ENCODE measurements around the gene DPEP2NB. TPM values are rescaled to one million over a fixed set of nuclear protein-coding genes. Genes with fewer than 3 reads are reported as not detected.

The DPEP2NB gene
- total and polyA plus RNA-seq, 10 of the 15 experiments (the other 5 are each of a cell fraction or from before 2014, with no cell fraction given): not detected

DNA sequence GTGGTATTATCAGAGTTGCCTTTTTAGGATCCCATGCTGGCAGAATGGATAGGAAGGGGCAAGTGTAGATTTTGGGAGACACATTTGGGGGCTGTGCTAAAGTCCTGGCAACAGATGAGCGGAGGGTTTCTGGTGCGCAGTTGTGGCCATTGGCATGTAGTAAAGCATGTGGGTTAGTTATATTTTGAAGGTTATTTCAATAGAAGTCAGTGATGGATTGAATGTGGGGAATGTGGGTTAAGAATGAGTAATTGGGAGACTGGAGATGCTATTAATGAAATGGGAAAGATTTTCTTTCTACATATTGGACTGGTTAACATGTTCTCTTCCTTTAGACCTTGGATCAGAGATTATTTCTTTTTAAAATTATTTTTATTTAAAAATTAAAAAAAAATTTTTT is 17.4 kb upstream of the DPEP2NB start:
- SMC1A ChIA-PET (ENCODE audit: uncharacterized antibody, unreplicated experiment): no interaction called here
- no peak overlapping the region for H3K4me2 ChIP-seq (ENCODE audit: control insufficient read depth, insufficient read depth)
- H3K4me1 ChIP-seq (ENCODE audit: control insufficient read depth, insufficient read depth, low read length): peaks cover 3% of the 10 kb centered on the region
- DNase-seq (ENCODE audit: low read depth, low spot score) (no peak), FAIRE-seq (no peak), ATAC-seq (no peak)
- H3K9ac ChIP-seq (ENCODE audit: control insufficient read depth, insufficient read depth, low read length): no peak overlapping the region
- H3K4me3 ChIP-seq: no peak overlapping the region
- intact Hi-C loops (cut with micrococcal nuclease; ENCODE audit: unreplicated experiment): no loop called here
- WGBS (ENCODE audit: insufficient coverage, insufficient replicate concordance, low lambda C conversion rate, missing lambda C conversion rate): 97% methylated on average over 2 of the region's 2 CpGs
- H4K20me1 ChIP-seq (ENCODE audit: control insufficient read depth, insufficient read depth): no peaks in the 10 kb centered on the region
- no peak overlapping the region for H3K27ac ChIP-seq (ENCODE audit: control insufficient read depth, insufficient read depth)
- BruUV-seq (replicated peaks): no TSS peak
- CTCF ChIA-PET: no interaction called here
- H3K36me3 ChIP-seq (ENCODE audit: control insufficient read depth in 2 of 2, insufficient read depth in 2 of 2, low read length in 1 of 2): no peaks in the 10 kb centered on the region; a peak in 2 of 4 replicates
- no peaks in the 10 kb centered on the region for H3K79me2 ChIP-seq (ENCODE audit: control insufficient read depth, insufficient read depth, low read length)
- TF ChIP-seq NR2C2 (IDR thresholded peaks at IDR 0.05; ENCODE audit: borderline replicate concordance, control insufficient read depth, insufficient read length, low read depth): no peak
- in situ Hi-C loops (cut with MboI): no loop called here
- no peaks in the 10 kb centered on the region for H3K27me3 ChIP-seq (replicated peaks in 1 of 2; ENCODE audit: control insufficient read depth in 2 of 2, insufficient read depth in 2 of 2, low read length in 1 of 2)
- RAD21 ChIA-PET (ENCODE audit: unreplicated experiment): no interaction called here
- H2AFZ ChIP-seq (ENCODE audit: control insufficient read depth, low read depth, low read length): no peak overlapping the region
- POLR2A ChIA-PET: interaction anchor here (0.9 kb wide), 1 partner anchor 11 kb away, joined by 4 read pairs; no protein-coding TSS in a partner anchor
- H3K9me3 ChIP-seq (replicated peaks; ENCODE audit: control insufficient read depth, insufficient read depth, low read length): no peaks in the 10 kb centered on the region

DNA sequence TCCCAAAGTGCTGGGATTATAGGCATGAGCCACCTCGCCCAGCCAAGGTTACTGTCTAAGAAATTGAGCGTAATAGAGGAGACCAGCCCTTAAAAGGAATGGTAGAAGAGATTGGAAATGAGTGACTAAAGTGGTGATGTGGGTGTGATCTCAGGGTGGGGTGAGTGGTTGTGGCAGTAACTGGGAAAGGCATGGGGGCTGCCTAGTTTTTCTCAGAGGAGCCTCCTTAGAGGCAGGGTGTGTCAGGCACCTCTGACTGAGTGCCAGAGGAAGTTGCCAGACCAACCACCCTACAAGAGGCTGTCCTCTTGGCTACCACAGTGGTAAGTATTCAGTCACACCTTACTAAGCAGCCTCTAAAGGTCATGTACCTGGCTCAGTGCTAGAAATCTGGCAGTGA is 16.2 kb upstream of the DPEP2NB start:
- no peak overlapping the region for H2AFZ ChIP-seq (ENCODE audit: control insufficient read depth, low read depth, low read length)
- no peak overlapping the region for H3K9ac ChIP-seq (ENCODE audit: control insufficient read depth, insufficient read depth, low read length)
- no TSS peak for BruUV-seq (replicated peaks)
- no peak overlapping the region for H3K4me3 ChIP-seq
- in situ Hi-C loops (cut with MboI) (no loop called here), intact Hi-C loops (cut with micrococcal nuclease; ENCODE audit: unreplicated experiment) (no loop called here)
- H3K79me2 ChIP-seq (ENCODE audit: control insufficient read depth, insufficient read depth, low read length): no peaks in the 10 kb centered on the region
- CTCF ChIA-PET: interaction anchor here (1.0 kb wide), 1 partner anchor 149 kb away, joined by 3 read pairs; no protein-coding TSS in a partner anchor
- 96% methylated on average over 2 of the region's 2 CpGs for WGBS (ENCODE audit: insufficient coverage, insufficient replicate concordance, low lambda C conversion rate, missing lambda C conversion rate)
- no peak overlapping the region for H3K4me2 ChIP-seq (ENCODE audit: control insufficient read depth, insufficient read depth)
- no peak overlapping the region for H3K27ac ChIP-seq (ENCODE audit: control insufficient read depth, insufficient read depth)
- SMC1A ChIA-PET (ENCODE audit: uncharacterized antibody, unreplicated experiment): no interaction called here
- ATAC-seq (no peak), DNase-seq (ENCODE audit: low read depth, low spot score) (no peak), FAIRE-seq (no peak)
- H3K36me3 ChIP-seq (ENCODE audit: control insufficient read depth in 2 of 2, insufficient read depth in 2 of 2, low read length in 1 of 2): no peaks in the 10 kb centered on the region; a peak in 2 of 4 replicates
- H3K9me3 ChIP-seq (replicated peaks; ENCODE audit: control insufficient read depth, insufficient read depth, low read length): no peaks in the 10 kb centered on the region
- no peaks in the 10 kb centered on the region for H4K20me1 ChIP-seq (ENCODE audit: control insufficient read depth, insufficient read depth)
- POLR2A ChIA-PET: interaction anchor here (1.4 kb wide), 1 partner anchor 10 kb away, joined by 5 read pairs; no protein-coding TSS in a partner anchor
- no peaks in the 10 kb centered on the region for H3K4me1 ChIP-seq (ENCODE audit: control insufficient read depth, insufficient read depth, low read length)
- RAD21 ChIA-PET (ENCODE audit: unreplicated experiment): no interaction called here
- no peaks in the 10 kb centered on the region for H3K27me3 ChIP-seq (replicated peaks in 1 of 2; ENCODE audit: control insufficient read depth in 2 of 2, insufficient read depth in 2 of 2, low read length in 1 of 2)
- TF ChIP-seq NRF1 (conservative IDR thresholded peaks at IDR 0.05; ENCODE audit: low read depth, low read length) (no peak), RCOR1 (conservative IDR thresholded peaks at IDR 0.05; ENCODE audit: low read depth, low read length) (no peak), CHD2 (IDR thresholded peaks at IDR 0.05; ENCODE audit: borderline replicate concordance, low read depth, low read length) (no peak), MYB (IDR thresholded peaks at IDR 0.05; ENCODE audit: borderline replicate concordance, low read depth, low read length) (no peak), SMC3 (IDR thresholded peaks at IDR 0.05; ENCODE audit: borderline replicate concordance, low read length) (no peak), HDAC6 (IDR thresholded peaks at IDR 0.05; ENCODE audit: unreplicated experiment) (no peak), RB1 (IDR thresholded peaks at IDR 0.05; ENCODE audit: borderline replicate concordance) (no peak), ZSCAN29 (IDR thresholded peaks at IDR 0.05) (no peak), SREBF2 (IDR thresholded peaks at IDR 0.05; ENCODE audit: low read length) (no peak)
- TF ChIP-seq, protein P1, sequence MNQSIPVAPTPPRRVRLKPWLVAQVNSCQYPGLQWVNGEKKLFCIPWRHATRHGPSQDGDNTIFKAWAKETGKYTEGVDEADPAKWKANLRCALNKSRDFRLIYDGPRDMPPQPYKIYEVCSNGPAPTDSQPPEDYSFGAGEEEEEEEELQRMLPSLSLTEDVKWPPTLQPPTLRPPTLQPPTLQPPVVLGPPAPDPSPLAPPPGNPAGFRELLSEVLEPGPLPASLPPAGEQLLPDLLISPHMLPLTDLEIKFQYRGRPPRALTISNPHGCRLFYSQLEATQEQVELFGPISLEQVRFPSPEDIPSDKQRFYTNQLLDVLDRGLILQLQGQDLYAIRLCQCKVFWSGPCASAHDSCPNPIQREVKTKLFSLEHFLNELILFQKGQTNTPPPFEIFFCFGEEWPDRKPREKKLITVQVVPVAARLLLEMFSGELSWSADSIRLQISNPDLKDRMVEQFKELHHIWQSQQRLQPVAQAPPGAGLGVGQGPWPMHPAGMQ (IDR thresholded peaks at IDR 0.05; ENCODE audit: borderline replicate concordance): no peak
- TF ChIP-seq, protein P2, sequence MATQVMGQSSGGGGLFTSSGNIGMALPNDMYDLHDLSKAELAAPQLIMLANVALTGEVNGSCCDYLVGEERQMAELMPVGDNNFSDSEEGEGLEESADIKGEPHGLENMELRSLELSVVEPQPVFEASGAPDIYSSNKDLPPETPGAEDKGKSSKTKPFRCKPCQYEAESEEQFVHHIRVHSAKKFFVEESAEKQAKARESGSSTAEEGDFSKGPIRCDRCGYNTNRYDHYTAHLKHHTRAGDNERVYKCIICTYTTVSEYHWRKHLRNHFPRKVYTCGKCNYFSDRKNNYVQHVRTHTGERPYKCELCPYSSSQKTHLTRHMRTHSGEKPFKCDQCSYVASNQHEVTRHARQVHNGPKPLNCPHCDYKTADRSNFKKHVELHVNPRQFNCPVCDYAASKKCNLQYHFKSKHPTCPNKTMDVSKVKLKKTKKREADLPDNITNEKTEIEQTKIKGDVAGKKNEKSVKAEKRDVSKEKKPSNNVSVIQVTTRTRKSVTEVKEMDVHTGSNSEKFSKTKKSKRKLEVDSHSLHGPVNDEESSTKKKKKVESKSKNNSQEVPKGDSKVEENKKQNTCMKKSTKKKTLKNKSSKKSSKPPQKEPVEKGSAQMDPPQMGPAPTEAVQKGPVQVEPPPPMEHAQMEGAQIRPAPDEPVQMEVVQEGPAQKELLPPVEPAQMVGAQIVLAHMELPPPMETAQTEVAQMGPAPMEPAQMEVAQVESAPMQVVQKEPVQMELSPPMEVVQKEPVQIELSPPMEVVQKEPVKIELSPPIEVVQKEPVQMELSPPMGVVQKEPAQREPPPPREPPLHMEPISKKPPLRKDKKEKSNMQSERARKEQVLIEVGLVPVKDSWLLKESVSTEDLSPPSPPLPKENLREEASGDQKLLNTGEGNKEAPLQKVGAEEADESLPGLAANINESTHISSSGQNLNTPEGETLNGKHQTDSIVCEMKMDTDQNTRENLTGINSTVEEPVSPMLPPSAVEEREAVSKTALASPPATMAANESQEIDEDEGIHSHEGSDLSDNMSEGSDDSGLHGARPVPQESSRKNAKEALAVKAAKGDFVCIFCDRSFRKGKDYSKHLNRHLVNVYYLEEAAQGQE (IDR thresholded peaks at IDR 0.05; ENCODE audit: low read depth, low read length): no peak

Measured in GM12878 (cell line).